NB4 (cell line): ENCODE data around the gene NAV3.

ENCODE experiments used
- DNase-seq: peaks from one replicate; pipeline ENCODE4 v3.0.0; 2010; ENCODE audit warnings: low read depth
- H3K4me3 ChIP-seq: one replicate; pipeline ENCODE4 v1.5.1; 2011; ENCODE audit warnings: mild to moderate bottlenecking, low read depth, low read length, moderate library complexity
- MYC ChIP-seq: IDR thresholded peaks from 2 replicates; pipeline ENCODE4 v1.6.1; 2011; ENCODE audit warnings: low read depth, low read length
- POLR2A ChIP-seq: IDR thresholded peaks from 2 replicates; pipeline ENCODE4 v1.6.1; 2011; ENCODE audit warnings: mild to moderate bottlenecking; ENCODE audit not compliant: insufficient read length; ENCODE audit errors: extremely low read depth
- TF ChIP-seq, protein P1 (sequence below): IDR thresholded peaks from one replicate; pipeline ENCODE4 v1.5.1; 2012; ENCODE audit warnings: low read depth, low read length
- TF ChIP-seq, protein P2 (sequence below): IDR thresholded peaks from 2 replicates; pipeline ENCODE4 v1.6.1; 2011; ENCODE audit warnings: low read depth, low read length

Gene NAV3

DNA sequence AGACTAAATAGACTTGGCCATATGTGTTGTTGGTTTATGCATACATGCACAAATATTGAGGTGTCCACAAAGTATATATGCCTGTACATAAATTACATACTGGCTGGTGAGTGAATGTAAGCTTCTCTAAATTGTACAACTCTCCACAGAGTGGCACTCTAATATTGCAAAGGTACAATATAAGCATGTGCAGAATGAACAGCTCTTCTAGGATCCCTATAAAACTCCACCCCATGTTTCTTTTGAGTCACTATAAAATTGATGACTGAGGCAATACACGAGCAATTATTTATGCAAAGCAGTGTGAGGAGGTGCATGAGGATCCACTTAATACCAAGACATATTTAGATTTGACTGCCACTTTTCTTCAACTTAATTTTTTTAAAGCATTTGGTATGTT, 172.2 kb downstream of the NAV3 start:
- no peak overlapping the region for H3K4me3 ChIP-seq
- TF ChIP-seq, protein P1, sequence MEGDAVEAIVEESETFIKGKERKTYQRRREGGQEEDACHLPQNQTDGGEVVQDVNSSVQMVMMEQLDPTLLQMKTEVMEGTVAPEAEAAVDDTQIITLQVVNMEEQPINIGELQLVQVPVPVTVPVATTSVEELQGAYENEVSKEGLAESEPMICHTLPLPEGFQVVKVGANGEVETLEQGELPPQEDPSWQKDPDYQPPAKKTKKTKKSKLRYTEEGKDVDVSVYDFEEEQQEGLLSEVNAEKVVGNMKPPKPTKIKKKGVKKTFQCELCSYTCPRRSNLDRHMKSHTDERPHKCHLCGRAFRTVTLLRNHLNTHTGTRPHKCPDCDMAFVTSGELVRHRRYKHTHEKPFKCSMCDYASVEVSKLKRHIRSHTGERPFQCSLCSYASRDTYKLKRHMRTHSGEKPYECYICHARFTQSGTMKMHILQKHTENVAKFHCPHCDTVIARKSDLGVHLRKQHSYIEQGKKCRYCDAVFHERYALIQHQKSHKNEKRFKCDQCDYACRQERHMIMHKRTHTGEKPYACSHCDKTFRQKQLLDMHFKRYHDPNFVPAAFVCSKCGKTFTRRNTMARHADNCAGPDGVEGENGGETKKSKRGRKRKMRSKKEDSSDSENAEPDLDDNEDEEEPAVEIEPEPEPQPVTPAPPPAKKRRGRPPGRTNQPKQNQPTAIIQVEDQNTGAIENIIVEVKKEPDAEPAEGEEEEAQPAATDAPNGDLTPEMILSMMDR, result no peak
- TF ChIP-seq, protein P2, sequence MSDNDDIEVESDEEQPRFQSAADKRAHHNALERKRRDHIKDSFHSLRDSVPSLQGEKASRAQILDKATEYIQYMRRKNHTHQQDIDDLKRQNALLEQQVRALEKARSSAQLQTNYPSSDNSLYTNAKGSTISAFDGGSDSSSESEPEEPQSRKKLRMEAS, result peak; percentile 11; the same call in 1 of the 2 replicates
- TF ChIP-seq MYC, result 0 out of 2 replicates have a peak, but pooled peaks have one; percentile 13
- DNase-seq, result peak; percentile 61

DNA sequence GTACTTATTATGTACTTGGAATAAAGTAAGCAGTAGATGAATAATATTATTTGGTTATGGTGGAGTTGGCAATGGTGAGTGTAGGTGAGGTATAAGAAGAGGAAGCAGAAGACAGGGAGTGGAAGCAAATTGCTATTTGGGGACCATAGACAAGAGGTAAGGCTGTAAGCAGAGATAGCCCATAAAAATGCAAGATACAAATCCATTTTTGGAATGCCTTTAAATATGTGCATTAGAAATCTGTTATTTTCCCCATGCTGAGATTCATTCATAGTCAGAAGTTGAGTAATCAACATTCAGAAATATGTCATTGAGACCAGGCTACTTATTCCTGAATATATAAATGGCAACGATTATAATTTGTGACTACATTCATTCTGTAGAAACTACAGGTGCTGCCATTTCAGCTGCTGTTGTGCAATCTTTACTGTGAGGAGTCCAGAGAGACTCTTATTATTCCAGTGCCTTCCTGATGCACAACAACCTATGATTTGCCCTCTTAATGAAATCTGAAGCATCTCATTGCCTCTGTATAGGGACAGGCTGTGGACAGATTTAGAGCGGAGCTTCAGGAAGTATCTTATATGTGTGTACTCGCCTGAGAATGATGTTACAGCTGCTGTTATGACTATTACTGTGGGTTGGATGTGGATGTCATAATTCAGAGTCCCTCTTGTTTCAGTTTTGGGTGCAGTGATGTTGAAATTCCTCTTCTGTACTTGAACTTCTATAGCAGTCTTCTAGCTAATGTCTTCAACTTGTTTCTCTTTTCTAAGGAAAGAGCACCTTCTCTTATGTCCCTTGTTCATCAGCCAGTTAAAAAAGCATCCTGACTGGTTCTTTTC, 173.8 kb downstream of the NAV3 start:
- DNase-seq, result peak; percentile 64
- TF ChIP-seq, protein P1, result no peak
- TF ChIP-seq POLR2A (no peak), MYC (no peak)
- TF ChIP-seq, protein P2, result no peak
- no peak overlapping the region for H3K4me3 ChIP-seq

DNA sequence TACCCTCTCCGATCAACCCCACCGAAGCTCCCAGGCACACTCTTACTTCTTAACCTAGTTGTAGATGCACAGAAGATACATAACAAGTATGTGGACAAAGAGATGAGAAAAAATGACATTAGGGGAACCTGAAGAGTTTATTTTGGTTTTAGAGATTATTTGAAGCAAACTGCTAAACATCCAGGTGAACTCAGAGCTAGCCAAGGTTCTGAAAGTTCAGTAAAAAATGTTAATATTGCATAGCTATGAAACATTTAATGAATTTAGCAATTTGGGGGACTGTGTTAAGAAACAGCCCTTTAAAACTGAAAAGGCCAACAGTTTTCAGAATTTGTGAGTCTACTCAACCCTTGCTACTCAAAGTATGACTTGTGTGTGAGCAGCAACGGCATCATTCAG, 174.4 kb downstream of the NAV3 start:
- DNase-seq, result no peak
- H3K4me3 ChIP-seq, result no peak overlapping the region
- TF ChIP-seq POLR2A, result no peak
- TF ChIP-seq, protein P1, result no peak
- TF ChIP-seq MYC, result no peak
- TF ChIP-seq, protein P2, result no peak

DNA sequence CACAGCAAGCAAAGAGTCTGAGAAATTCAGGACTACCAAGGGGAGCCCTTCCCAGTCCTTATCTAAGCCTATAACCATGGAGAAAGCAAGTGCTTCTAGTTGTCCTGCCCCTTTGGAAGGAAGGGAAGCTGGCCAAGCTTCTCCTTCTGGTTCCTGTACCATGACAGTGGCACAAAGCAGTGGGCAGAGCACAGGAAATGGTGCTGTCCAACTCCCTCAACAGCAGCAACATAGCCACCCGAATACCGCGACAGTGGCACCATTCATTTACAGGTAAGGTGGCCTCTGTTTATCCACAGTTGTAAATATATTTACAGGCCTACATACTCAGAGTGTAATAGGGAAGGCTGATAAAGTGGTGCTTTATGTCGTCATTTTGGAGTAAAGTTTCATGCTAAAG, 176.5 kb downstream of the NAV3 start:
- TF ChIP-seq, protein P2, result no peak
- TF ChIP-seq, protein P1, result no peak
- no peak for TF ChIP-seq POLR2A
- TF ChIP-seq MYC, result no peak
- DNase-seq, result no peak
- H3K4me3 ChIP-seq, result no peak overlapping the region

DNA sequence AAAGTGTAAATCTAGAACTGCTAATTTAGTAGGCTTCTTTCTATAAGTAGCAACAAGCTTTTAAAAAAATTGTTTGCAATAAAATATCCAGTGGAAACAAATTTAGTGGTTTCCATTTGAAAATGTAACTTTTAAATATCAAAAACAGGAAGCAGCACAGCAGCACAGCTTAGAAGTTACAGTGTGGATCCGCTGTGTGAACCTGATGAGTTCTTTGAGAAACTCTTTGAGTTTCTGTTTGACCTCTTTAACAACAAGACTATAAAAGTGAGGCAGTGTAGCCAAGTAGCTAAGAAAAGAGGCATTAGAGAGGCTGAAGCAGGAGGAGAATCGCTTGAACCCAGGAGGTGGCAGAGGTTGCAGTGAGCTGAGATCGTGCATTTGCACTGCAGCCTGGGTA, 178.3 kb downstream of the NAV3 start:
- no peak for DNase-seq
- TF ChIP-seq POLR2A (no peak), MYC (no peak)
- TF ChIP-seq, protein P2, result no peak
- TF ChIP-seq, protein P1, result no peak
- no peak overlapping the region for H3K4me3 ChIP-seq
